Measurements from ENCODE around the gene PIK3R4.

PIK3R4 gene

DNA sequence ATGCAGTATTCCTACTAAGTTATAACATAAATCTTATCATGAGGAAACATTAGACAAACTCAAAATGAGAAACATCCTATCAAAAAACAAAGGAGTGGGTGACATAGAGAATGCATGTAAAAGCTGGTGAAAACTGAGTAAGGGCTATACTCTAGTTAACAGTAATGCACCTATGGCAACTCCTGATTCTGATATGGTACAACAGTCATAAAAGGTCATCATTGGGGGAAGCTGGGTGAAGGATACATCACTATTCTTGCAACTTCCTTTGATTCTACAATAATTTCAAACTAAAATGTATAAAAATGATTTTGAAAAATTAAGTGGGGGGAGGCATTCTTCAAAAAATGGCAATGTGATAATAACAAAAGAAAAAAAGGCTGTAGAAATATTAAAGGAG lies 6.8 kb downstream of the PIK3R4 start:
- DNase-seq = no peak

DNA sequence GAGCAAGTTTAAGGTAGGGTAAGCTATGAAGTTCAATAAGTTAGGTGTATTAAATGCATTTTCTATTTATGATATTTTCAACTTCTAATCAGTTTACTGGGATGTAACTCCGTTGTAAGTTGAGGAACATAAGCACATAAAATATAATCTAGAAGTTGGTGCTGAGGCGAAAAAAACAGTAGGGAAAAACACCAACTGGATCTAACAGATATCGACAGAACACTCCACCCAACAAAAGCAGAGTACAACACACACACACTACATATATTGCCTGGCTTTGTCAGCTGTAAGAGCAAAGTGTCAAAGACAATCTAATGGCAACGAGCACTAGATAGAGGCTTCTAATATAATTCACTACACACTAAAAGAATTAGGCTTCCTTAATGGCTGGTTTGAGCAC lies 8.4 kb downstream of the PIK3R4 start:
- DNase-seq = no peak

DNA sequence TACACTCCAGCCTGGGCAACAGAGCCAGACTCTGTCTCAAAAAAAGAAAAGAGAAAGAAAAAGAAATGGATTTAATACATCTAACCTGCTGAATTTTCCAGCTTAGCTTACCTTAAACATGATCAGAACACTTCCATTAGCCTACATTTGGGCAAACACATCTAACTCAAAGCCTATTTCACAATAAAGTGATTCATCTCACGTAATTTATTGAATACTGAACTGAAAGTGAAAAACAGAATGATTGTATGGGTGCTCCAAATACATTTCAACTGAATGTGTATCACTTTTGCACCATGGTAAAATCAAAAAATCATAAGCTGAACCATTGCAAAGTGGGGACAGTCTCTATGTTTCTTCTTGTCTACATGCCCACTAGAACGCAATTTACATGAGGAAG lies 9.0 kb downstream of the PIK3R4 start:
- DNase-seq = no peak

DNA sequence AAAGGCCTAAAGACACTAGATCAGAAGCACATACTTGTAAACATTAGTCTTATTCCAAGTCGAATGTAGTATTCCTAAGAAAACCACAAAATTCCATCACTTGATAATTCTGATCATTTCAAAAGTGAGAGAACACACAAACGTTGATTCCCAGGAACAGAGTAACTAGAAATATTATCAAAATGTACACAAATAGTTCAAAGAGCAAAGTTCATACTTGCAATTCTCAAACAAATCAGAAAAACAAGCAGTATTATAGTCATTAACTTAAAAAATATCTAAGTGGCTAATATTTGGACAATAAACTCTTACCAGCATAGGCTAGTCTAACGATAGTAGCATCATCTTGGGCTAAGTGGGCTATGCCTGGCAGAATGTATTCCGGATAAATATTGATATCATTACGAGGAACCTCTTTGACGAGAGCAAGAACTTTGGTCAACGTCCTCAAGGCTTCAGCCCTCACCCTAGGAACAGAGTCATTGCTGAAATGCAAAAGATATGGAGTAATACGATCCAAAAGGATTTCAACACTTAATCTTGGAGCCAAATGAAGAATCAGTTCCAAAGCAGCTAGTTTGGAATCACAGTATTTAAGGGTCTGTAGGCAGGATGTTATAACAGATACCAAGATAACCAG lies 13.3 kb downstream of the PIK3R4 start:
- DNase-seq = no peak

DNA sequence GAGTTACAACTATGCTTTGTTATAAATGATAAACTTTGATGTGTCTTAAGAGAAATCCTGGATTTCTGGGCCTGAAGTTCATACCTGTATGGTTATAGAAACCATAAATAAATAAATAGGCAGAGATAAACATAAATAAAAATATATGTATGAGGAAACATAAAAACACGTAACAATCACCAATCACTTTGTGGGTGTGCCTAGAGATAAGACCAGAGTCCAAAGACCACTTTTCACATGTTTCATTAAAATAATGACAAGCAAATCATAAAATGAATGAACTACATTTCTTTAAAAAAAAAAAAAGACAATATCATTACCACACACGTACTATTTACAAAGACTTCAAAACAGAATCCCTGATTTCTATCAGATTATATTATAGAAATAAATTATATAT lies 14.1 kb downstream of the PIK3R4 start:
- no peak for DNase-seq

DNA sequence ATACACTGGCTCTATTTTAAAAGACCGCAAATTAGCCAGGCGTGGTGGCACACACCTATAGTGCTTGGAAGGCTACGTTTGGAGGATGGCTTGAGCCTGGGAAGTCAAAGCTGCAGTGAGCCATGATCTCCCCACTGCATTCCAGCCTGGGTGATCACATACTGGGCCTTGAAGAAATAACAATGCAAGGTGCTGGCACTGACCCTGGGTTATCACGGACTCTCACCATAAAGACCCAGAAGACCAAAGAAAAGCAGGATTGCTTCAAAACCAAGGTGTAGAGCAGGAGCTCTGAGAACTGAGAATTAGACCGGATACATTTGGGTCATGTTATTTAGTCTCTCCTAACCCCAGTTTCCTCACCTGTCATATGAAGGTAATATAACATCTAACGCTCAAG lies 14.8 kb downstream of the PIK3R4 start:
- no peak for DNase-seq

DNA sequence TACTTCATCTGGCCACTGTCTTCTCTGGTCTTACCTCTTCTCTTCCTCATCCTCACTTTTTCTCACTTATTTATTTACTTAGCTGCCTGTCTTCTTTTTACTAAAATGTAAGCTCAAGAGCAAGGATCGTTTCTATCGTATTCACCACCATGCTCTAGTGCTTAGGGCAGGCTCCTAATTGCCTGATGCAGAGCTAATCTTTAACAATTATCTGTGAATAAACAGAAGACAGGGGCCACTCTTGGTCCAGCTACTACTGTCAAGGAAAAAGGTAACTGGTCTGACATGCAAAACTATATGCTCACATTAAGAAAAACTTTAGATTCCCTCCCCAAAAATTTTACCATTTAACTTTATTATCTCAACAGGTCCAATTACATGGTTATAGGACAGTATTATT lies 17.5 kb downstream of the PIK3R4 start:
- no peak for DNase-seq

DNA sequence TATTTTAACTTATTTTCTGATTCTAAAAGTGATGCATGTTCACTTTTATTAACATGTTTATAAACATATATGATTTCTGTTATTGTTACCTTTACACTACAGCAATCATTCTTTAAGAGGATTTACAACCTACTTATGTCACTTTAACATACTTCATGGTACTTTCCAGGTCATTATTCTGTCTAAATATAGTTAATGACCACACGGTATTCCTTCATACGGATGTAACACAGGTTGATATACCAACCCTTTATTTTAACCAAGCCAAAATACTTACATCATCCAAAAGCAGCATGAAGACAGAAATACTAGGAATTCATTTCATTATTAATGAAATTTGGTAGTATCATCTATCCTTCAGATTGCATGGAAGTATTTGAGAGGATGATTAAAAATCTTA lies 18.6 kb downstream of the PIK3R4 start:
- DNase-seq = no peak

DNA sequence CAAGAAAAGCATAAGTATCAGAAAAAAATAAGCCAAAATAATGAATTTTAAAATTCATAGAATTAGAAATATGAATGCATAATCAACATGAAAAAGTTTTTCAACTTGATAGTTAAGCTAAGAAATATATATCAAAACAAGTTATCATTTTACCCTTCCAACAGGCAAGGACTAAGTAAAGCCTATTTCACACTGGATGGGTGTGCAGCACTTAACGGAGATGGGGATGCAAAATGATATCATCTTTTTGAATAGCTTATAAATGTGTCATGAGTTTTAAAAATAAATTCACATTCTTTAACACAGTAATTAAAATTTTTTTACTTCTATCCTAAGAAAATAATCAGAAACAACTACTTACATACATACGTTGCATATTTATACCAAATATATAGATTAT lies 20.9 kb downstream of the PIK3R4 start:
- no peak for DNase-seq

DNA sequence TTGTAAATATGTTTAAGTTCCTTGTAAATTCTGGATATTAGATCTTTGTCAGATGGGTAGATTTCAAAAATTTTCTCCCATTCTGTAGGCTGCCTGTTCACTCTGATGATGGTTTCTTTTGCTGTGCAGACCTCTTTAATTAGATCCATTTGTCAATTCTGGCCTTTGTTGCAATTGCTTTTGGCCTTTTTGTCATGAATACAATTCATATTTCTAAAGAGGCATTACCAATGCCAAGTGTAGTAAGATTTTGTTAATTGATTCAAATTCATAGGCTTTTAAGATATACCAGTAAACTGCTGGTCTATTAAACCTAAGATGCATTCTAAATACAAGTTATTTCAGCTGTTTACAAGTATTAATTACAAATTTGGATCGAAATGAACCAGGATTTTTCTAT lies 31.0 kb downstream of the PIK3R4 start:
- DNase-seq = no peak

DNA sequence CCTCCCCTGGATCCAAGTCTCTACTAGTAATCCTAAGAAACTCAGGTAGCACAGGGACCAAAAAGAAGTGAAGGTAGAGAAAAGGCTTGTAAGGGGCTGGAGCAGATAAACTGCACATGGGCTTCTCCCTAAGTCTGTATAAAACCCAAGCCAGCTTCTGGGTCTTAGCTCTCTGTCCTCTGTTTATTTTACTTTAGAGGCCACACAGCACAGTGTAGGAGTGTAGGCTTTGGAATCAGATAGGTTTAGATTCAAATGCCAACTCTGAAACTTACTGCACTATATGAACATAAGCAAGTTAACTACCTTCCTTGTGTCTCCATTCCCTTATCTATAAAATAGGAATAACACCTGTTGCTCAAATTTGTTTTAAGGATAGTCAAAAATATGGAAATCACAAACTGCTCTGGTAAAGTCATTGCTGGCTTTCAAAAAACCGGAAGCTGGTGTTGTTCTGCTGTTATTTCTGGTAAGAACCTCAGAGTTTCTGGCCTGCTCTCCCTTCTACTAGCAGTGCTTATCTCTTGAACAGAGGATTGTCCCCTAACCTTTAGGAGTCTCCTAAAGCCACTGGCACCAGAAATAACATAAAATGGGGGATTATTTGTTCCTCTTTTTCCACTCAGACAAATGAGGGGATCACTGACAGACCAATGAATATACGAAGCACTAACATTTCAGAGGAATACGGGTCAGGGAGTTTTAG lies 33.8 kb downstream of the PIK3R4 start:
- DNase-seq = no peak

DNA sequence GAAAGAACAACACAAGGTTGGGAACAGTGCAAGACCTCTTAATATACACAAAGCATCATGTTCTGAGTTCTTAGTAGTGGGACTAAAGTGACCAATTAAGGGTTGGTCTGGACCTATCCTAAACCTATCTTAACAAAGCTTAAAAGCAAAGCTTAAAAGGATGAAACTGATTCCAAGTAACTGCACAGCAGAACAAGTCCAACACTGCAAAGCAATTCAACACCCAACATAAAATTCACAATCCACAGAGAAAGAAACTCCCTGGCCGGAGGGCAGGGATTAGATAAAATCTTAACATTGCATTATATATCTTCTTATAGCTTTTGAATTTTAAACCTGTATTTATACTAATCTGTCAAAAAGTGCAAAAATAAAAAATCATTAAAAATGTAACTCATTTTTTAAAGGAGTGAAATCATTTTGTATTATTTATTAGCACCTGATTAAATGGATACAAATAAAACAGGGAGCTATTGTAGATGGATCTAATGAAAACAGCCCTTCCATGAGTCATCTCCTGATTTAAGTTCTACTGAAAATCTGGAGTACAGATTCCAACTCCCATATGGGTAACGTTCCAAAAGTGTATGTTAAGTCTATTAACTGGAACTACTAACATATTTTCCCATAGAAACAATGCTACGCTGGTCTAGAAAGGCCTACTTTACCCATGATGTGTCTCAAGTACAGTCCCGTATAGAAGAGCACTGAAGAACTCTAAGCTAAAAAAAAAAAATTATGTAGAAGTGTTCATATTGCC lies 34.9 kb downstream of the PIK3R4 start:
- DNase-seq = no peak

DNA sequence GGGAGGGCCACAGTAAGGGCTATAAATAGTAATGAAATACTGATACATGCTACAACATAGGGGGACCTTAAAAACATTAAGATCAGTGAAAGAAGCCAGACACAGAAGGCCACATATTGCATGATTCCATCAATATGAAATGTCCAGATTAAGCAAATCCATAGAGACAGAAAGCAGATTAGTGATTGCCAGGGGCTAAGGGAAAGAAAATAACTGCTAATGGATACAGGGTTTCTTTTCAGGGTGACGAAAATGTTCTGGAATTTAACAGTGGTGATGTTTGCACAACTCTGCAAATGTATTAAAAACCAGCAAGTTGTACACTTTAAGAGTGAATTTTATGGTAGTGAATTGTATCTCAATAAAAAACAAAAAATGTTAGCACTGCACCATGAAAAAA lies 37.0 kb downstream of the PIK3R4 start:
- no peak for DNase-seq

DNA sequence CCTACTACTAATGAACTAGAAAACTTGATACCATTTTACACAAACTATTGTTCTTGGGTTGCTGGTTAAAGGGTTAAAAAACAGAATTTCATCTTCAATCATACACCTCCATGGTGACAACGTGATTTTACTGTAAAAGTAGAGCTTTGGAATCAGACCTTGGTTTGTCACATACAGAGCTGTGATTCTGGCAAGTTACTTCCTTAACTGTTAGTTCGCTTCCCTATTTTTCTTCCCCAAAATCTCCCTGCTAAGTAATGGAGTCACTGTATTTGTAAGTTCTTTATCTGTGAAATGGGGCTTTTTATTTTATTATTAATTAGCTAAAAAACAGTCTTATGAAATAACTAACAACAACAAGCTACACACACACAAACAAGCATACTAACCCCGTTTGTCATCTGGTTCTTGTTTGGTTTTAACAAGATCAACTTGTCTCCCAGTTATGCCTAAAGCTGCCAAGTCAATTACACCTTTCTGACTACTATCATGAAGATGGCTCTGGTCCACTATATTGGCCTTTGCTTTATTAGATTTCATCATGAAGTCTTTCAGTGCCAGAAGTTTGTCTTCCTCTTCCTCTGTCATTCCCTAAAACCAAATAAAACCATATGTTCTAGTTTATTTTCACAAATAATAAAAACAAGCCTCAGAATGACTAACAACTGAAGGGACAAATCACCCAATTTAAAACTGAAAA lies 38.6 kb downstream of the PIK3R4 start:
- no peak for DNase-seq

DNA sequence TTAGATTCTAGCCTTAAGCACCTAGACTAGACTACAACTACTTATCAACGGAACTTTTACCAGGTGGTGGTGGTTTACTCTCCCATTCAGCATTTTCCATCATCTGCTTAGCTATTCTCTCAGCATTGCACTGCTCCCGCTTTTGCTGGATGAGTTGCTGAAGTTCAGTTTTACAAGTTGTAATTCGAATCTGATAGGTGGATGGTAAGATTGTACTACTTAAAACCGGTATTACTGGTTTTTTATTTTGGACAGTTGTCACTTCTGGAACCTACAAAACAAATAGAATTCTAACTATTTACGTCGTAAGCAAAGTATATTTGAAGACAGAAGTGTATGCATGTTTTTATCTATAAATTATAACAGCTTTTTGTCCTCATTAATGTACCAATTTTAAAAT lies 41.1 kb downstream of the PIK3R4 start:
- no peak for DNase-seq

DNA sequence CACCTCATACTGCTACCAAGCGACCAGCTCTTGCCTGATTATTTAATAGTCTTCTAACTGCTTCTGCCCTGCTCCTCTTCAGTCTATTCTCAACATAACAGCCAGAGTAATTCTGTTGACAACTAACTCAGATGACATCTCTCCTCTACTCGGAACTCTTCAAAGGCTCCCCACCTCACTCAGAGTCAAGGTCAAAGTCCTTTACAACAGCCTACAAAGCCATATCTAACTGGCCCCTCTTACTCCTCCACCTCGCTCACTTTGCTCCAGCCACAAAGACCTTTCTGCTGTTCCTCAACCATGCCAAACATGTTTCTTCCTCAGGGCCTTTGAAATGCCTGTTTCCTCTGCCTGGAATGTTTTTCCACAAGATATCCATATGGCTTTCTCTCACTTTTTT lies 43.6 kb downstream of the PIK3R4 start:
- DNase-seq = no peak

DNA sequence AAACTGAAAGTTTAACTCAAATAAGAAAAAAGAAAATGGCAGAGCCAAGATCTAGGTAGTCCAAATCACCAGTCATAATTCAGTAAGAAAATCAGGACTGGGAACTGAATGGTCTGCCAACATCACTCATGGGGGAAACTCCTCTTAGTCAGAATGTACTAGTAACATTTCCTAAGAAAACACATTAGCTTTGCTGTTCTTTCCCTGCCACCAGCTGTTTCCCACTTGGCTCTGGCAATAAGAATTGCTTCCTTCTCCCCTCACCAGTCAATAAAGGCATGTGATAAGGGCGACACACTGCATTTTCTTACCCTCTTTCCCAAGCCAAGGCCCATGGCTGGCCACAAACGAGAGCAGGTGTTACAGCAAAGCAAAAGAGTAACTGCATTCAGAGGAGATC lies 46.1 kb downstream of the PIK3R4 start:
- DNase-seq = no peak

DNA sequence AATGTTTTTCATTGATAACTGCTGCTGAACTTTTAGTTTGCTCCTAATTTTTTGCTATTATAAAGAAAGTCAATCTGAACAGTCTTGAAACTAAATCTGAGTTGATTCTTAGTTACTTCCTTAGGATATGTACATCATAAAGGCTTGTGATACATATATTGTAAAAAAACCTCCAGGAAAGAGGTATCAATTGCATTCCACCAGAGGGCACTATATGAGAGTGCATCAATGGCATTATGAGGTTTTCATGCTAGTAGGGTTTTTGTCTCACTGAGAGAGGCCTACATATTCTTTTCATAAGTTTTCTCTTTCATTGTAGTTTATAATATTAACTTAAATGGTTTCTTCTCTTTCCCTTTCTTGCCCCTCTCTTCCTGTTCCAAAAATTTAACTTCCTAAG lies 46.9 kb downstream of the PIK3R4 start:
- DNase-seq = no peak

DNA sequence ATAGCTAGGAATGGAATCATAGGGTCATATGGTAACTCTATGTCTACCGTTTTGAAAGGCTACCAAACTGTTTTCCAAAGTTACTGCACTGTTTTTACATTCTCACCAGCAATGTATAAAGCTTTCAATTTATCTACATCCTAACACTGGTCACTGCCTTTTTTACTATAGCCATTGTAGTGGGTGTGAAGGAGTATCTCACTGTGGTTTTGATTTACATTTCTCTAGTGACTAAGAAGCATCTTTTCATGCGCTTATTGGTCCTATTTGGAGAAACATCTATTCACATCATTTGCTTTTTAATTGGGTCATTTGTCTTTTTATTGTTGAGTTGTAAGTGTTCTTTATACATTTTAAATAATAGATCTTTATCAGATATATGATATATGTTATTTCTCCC lies 53.3 kb downstream of the PIK3R4 start:
- no peak for DNase-seq

DNA sequence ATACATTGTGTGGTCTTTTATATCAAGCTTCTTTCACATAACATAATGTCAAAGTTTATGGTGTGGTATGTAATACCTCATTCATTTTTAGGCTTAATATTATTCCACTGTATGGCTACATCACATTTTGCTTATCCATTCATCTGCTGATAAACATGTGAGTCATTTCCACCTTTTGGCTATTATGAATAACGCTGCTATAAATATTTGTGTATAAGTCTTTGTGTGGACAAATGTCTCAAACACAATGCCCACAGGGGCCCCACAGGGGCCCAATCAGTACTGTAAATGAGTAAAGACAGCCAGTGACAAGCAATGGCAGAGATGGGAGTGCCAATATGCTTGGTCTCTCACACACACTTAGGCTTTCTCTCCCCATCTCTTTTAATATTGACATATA lies 54.2 kb downstream of the PIK3R4 start:
- no peak for DNase-seq

DNA sequence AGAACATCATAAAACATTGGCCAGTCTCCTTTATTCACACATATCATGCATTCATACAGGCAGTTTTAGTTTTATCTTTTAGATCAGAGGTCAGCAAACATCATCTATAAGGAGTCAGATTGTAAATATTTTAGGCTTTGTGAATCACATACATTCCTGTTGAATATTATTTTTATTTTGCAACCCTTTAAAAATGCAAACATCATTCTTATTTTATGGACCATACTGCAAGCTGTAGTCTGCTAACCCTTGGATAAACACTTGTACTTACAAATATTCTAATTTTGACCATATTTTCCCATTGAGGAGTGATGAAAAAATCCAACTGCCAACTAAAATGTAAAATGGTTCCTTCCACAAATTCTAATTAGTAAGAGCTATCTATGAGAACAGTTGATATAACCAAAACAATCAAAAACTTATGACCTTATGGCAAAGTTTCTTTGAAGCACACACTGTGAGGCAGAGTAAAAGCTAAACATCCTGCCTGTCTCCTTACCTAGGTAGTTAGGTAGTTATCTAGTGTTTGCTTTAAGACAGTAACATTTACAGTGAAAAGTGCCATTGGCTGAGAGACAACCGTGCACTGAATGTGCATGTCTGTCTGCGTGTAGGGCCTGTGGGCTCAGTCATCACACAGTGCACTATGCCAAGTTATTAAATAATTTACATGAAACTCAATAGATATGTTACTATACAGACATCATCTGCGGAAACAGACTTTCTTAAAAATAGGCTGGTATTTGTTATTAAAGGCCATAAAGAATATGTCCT lies 57.7 kb downstream of the PIK3R4 start:
- DNase-seq = no peak

DNA sequence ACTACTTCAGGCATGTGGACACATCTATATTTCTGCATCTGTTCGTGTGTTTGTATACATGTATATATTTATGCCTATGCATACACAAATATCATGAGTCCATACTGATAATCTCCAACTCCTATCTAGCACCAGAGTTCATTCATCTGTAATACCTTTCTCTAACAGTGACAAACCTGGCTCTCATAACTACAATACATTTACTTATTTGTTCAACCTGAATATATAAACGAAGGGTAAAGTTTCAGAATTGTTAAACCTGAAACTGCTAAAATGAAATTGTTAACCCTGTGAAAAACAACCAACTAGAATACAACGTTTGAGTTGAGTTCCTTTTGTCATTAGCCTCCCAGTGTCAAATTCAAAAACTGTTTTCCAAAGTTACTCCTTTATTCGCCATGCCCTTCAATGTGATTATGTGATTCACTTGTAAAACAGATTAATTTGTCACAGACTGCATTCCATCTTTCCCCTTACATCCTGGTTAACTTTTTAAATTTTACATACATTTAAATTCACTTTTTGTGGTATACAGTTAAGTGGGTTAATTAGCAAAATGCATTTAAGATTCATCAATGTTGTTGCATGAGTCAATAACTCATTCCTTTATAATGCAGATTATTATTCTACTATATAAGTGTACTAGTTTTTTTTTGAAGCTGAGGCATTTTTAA lies 58.5 kb downstream of the PIK3R4 start:
- no peak for DNase-seq

Data from NCI-H1048 (cell line).